Prostate gland (tissue), 2 donors: ENCODE measurements around the gene RBM33. TPM values are rescaled to one million over a fixed set of nuclear protein-coding genes. Genes with fewer than 3 reads are reported as not detected.

Source experiments
- DNase-seq: peaks from one replicate; pipeline ENCODE4 v3.0.0-alpha.2; 2019; ENCODE audit warnings: low spot score
- H3K27ac ChIP-seq, 2 donors: fragments of 200-600 bp; sonication (generic); 2 replicates each; pipeline ENCODE4 v1.5.1; 2017 to 2019
- H3K27me3 ChIP-seq: fragments of 200-600 bp; sonication (generic); replicated peaks from 2 replicates; pipeline ENCODE4 v1.5.1; 2019; ENCODE audit not compliant: insufficient read depth
- H3K36me3 ChIP-seq, 2 donors: fragments of 200-600 bp; sonication (generic); 1 replicate in 1 of 2; 2 replicates in 1 of 2; pipeline versions ENCODE4 v1.5.1 to v1.8.1; 2017 to 2019
- H3K4me1 ChIP-seq: fragments of 200-600 bp; sonication (generic); replicated peaks from 2 replicates; pipeline ENCODE4 v1.5.1; 2019
- H3K4me3 ChIP-seq, 2 donors: fragments of 200-600 bp; sonication (generic); 2 replicates each; pipeline ENCODE4 v1.5.1; 2017 to 2019
- H3K9me3 ChIP-seq: fragments of 200-600 bp; sonication (generic); 2 replicates; pipeline ENCODE4 v1.5.1; 2017
- CTCF ChIP-seq, 4 experiments: fragments of 200-600 bp in 2 of 4; fragments of 450-650 bp in 2 of 4; sonication (generic) in 2 of 4; IDR thresholded peaks; 1 replicate in 3 of 4; 2 replicates in 1 of 4; pipeline ENCODE4 v1.5.1; 2016 to 2019; ENCODE audit warnings: antibody characterized with exemption in 4 of 4, mild to moderate bottlenecking in 2 of 4, moderate library complexity in 2 of 4
- POLR2A ChIP-seq: fragments of 450-650 bp; IDR thresholded peaks from one replicate; pipeline ENCODE4 v1.6.1; 2016; ENCODE audit warnings: antibody characterized with exemption, mild to moderate bottlenecking
- POLR2AphosphoS5 ChIP-seq: sonication (generic); formaldehyde crosslinking; IDR thresholded peaks from one replicate; pipeline ENCODE4 v1.6.1; 2017; ENCODE audit warnings: antibody characterized with exemption
- WGBS: methylation state at CpG from one replicate; pipeline ENCODE4 v1.1.5; 2018; 5-methylcytosine and 5-hydroxymethylcytosine counted together
- intact Hi-C: fragments of 100-400 bp; cut with DNase I; formaldehyde crosslinking; loops from one replicate; pipeline ENCODE4 v1.14.2; 2022
- total RNA-seq, 2 donors: library from RNA; depleted of rRNA; stranded (reverse); fragments of >200 nt; gene quantifications; one replicate each; pipeline ENCODE4 v1.1.0, GENCODE V29; 2016

The RBM33 gene
- total RNA-seq, 2 donors from 2014 or later, result 33.2 to 82.9 TPM

- DNase-seq, result no peak
- TF ChIP-seq POLR2A (no peak), POLR2AphosphoS5 (no peak), CTCF (IDR thresholded peaks at IDR 0.05) (no peak)
- Histone ChIP-seq H3K9me3 (no peaks in the 10 kb centered on the region), H3K4me1 (peaks cover under 1% of the 10 kb centered on the region), H3K4me3 (no peak overlapping the region), H3K27ac (no peak overlapping the region), H3K27me3 (no peaks in the 10 kb centered on the region), H3K36me3 (no peaks in the 10 kb centered on the region)
- intact Hi-C loops, result no loop called here
- WGBS, result 84% methylated on average over 9 of the region's 9 CpGs
Observed at GRCh38 chr7:155665079-155665956, 20.9 kb downstream of the RBM33 start.

DNA sequence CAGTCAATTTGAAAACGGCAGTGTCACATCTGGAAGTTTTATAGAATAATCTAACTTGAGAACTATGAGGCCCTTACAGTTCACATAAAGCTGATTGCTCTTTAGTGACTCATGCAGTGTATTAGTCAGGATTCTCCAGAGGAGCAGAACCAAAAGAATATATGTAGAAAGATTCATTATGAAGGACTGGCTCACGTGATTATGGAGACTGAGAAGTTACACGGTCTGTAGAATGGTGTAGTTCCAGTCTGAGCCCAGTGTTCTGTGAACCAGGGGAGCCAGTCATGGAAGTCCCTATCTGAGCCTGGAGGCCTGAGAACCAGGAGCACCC, 21.5 kb downstream of the RBM33 start:
- Histone ChIP-seq H3K27ac (no peak overlapping the region), H3K4me3 (no peak overlapping the region), H3K9me3 (no peaks in the 10 kb centered on the region), H3K4me1 (peaks cover 3% of the 10 kb centered on the region), H3K36me3 (no peaks in the 10 kb centered on the region), H3K27me3 (no peaks in the 10 kb centered on the region)
- no peak for DNase-seq
- intact Hi-C loops, result no loop called here
- WGBS, result 49% methylated on average over 3 of the region's 3 CpGs
- TF ChIP-seq POLR2AphosphoS5 (no peak), POLR2A (no peak), CTCF (IDR thresholded peaks at IDR 0.05) (no peak)

DNA sequence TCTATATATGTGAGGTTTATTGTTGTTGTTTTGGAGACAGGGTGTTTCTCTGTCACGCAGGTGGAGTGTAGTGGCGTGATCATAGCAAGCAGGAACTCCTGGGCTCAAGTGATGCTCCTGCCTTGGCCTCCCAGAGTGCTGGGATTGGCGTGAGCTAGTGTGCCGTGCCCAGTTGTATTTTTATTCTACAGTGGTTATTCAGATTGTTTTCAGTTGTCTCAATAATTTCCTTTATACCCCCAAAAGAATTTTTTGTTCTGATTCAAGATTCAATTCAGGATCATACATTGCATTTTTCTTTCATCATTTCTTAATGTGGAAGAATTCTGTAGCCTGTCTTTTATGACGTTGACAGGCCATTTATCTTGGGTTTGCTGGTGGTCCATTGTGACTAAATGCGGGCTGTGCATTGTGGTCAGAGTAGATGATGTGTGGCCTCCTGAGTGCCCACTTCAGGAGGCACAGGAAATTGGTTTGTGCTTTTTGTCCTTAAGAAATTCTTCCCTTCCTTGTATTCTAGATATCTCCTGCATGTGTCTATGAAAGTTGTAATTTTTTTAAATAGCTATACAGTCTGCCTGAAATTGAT, 22.9 kb downstream of the RBM33 start:
- WGBS, result 83% methylated on average over 6 of the region's 6 CpGs

DNA sequence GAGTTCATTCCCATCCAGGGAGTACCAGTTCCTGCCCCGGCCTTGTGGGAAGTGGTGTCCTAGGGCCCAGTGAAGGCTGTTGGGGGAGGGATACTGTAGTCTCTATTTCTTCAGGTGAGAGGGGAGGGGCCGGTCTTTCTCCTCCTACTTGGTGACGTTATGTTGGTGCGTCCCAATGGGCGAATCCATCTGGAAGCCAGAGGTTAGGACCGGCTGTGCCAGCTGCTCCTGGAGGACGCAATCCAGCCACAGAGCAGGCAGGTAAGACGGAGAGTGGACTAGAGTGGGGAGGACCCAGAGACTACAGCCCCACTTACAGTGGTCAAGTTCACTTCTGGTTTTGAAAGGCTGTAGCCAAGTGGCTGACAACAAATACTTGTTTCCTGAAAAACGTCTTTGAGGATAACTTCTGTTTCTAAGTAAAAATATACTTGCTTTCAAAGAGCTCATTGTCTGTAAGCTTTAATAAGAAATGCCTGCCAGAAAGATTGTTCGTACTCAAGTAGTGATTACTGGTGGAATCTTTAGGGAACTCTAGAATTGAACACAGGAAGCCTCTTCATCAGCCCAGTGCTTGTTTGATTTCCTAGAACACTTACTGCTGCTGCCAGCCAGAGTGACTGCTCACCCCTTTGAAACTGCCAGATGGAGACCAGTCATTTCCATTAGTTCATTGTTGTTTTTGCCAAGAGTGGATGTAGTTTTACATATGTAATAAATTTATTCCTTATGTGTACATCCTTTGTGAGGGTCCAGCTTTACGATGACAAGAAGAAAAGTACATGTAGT, 25.4 kb downstream of the RBM33 start:
- WGBS, result 66% methylated on average over 11 of the region's 11 CpGs

More for the DNA sequence above, 22.9 kb downstream of the RBM33 start:
- no peak overlapping the region for H3K4me3 ChIP-seq
- H3K27me3 ChIP-seq, result no peaks in the 10 kb centered on the region
- no peaks in the 10 kb centered on the region for H3K36me3 ChIP-seq
- peaks cover 3% of the 10 kb centered on the region for H3K4me1 ChIP-seq
- intact Hi-C loops, result no loop called here
- no peaks in the 10 kb centered on the region for H3K9me3 ChIP-seq
- TF ChIP-seq CTCF (IDR thresholded peaks at IDR 0.05) (no peak), POLR2AphosphoS5 (no peak), POLR2A (no peak)
- no peak for DNase-seq
- H3K27ac ChIP-seq, result no peak overlapping the region

More for the DNA sequence above, 25.4 kb downstream of the RBM33 start:
- no peak for DNase-seq
- TF ChIP-seq POLR2A, result no peak
- TF ChIP-seq CTCF (IDR thresholded peaks at IDR 0.05), result no peak
- no peaks in the 10 kb centered on the region for H3K36me3 ChIP-seq
- H3K27me3 ChIP-seq, result no peaks in the 10 kb centered on the region
- H3K27ac ChIP-seq, result no peak overlapping the region
- H3K4me1 ChIP-seq, result peaks cover 3% of the 10 kb centered on the region
- no peaks in the 10 kb centered on the region for H3K9me3 ChIP-seq
- intact Hi-C loops, result no loop called here
- H3K4me3 ChIP-seq, result no peak overlapping the region
